GM19438 (cell line): ENCODE data around the gene NR2F6.

Source experiments
- ATAC-seq: cut with Tn5 transposase; IDR thresholded peaks from one replicate; pipeline ENCODE4 v1.9.1; 2021; ENCODE audit warnings: low read depth; ENCODE audit not compliant: unreplicated experiment

Gene NR2F6

GRCh38 chr19:17266026-17266425 lies 20.3 kb upstream of the NR2F6 start:
- no peak for ATAC-seq

GRCh38 chr19:17264641-17264979 lies 18.9 kb upstream of the NR2F6 start, which contains the start of gene USHBP1:
Gene USHBP1 (minus strand): TSS chr19:17264745. CDS start chr19:17264299, 446 bp downstream.
- ATAC-seq = no peak

- no peak for ATAC-seq
These were observed 18.3 kb upstream of the NR2F6 start for GRCh38 chr19:17263712-17264640.

- ATAC-seq = no peak
These were observed 16.8 kb upstream of the NR2F6 start for GRCh38 chr19:17262557-17262956.

- peak; percentile 83 for ATAC-seq
These were observed 15.2 kb upstream of the NR2F6 start for GRCh38 chr19:17260842-17261325.

GRCh38 chr19:17259934-17260333 lies 14.2 kb upstream of the NR2F6 start:
- ATAC-seq = no peak

- ATAC-seq = no peak
These were observed 13.5 kb upstream of the NR2F6 start for GRCh38 chr19:17259118-17259780.

GRCh38 chr19:17256130-17256529 lies 10.4 kb upstream of the NR2F6 start:
- ATAC-seq = no peak

- no peak for ATAC-seq
These were observed 9.5 kb upstream of the NR2F6 start for GRCh38 chr19:17255150-17255621.

GRCh38 chr19:17254636-17255035 lies 8.9 kb upstream of the NR2F6 start:
- ATAC-seq = no peak

- ATAC-seq = no peak
These were observed 4.3 kb upstream of the NR2F6 start for GRCh38 chr19:17249887-17250548.

- ATAC-seq = no peak
These were observed 2.5 kb upstream of the NR2F6 start for GRCh38 chr19:17248011-17248776.

GRCh38 chr19:17246681-17247425 lies 1.1 kb upstream of the NR2F6 start:
- no peak for ATAC-seq

GRCh38 chr19:17244618-17245534 lies 843 bp downstream of the NR2F6 start:
- ATAC-seq = no peak

- no peak for ATAC-seq
These were observed 1.7 kb downstream of the NR2F6 start for GRCh38 chr19:17243830-17244617.

GRCh38 chr19:17243211-17243829 lies 2.4 kb downstream of the NR2F6 start:
- ATAC-seq = no peak

GRCh38 chr19:17242431-17243208 lies 3.1 kb downstream of the NR2F6 start:
- no peak for ATAC-seq
